Neuronal stem cell (in vitro differentiated cells): ENCODE data around the gene COA8.

Experiments used
- DNase-seq: peaks from one replicate; pipeline ENCODE4 v3.0.0-alpha.2; 2013; ENCODE audit warnings: low spot score
- H2AFZ ChIP-seq: one replicate; pipeline ENCODE4 v1.6.1; 2013; ENCODE audit warnings: mild to moderate bottlenecking, low read length, inconsistent platforms
- H2AK5ac ChIP-seq: 2 replicates; pipeline ENCODE4 v1.6.1; 2013; ENCODE audit warnings: low read depth, mild to moderate bottlenecking, inconsistent platforms, low read length, moderate library complexity, mixed read lengths
- H2BK120ac ChIP-seq: 2 replicates; pipeline ENCODE4 v1.6.1; 2013; ENCODE audit warnings: low read depth, mild to moderate bottlenecking, inconsistent platforms, low read length, moderate library complexity, mixed read lengths
- H2BK12ac ChIP-seq: one replicate; pipeline ENCODE4 v1.6.1; 2013; ENCODE audit warnings: low read length, inconsistent platforms
- H2BK15ac ChIP-seq: 2 replicates; pipeline ENCODE4 v1.6.1; 2013; ENCODE audit warnings: mild to moderate bottlenecking, low read length, inconsistent platforms, mixed read lengths
- H2BK5ac ChIP-seq: one replicate; pipeline ENCODE4 v1.6.1; 2013; ENCODE audit warnings: inconsistent platforms, mild to moderate bottlenecking, low read length, moderate library complexity
- H3K14ac ChIP-seq: one replicate; pipeline ENCODE4 v1.6.1; 2013; ENCODE audit warnings: low read length, inconsistent platforms
- H3K18ac ChIP-seq: 2 replicates; pipeline ENCODE4 v1.6.1; 2013; ENCODE audit warnings: low read length, inconsistent platforms
- H3K23ac ChIP-seq: 2 replicates; pipeline ENCODE4 v1.6.1; 2013; ENCODE audit warnings: low read depth, mild to moderate bottlenecking, mixed read lengths, low read length, inconsistent platforms; ENCODE audit not compliant: poor library complexity
- H3K27ac ChIP-seq: replicated peaks from 3 replicates; pipeline ENCODE4 v1.5.1; 2013; ENCODE audit warnings: low read length, inconsistent platforms
- H3K27me3 ChIP-seq, 3 experiments: 2 replicates each; pipeline ENCODE4 v1.6.1; 2013; ENCODE audit warnings: low read length in 3 of 3, mild to moderate bottlenecking in 2 of 3, inconsistent platforms in 1 of 3, low read depth in 1 of 3, mixed read lengths in 1 of 3, moderate library complexity in 1 of 3; ENCODE audit not compliant: control insufficient read depth in 3 of 3, insufficient read depth in 3 of 3
- H3K36me3 ChIP-seq, 2 donors: replicated peaks in 1 of 2; 2 replicates each; pipeline ENCODE4 v1.6.1; 2013; ENCODE audit warnings: low read length in 2 of 2; ENCODE audit not compliant: control insufficient read depth in 2 of 2, insufficient read depth in 2 of 2
- H3K4ac ChIP-seq: 2 replicates; pipeline ENCODE4 v1.6.1; 2013; ENCODE audit warnings: inconsistent platforms, mild to moderate bottlenecking, low read length, moderate library complexity
- H3K4me1 ChIP-seq, 2 donors: 1 replicate in 1 of 2; 2 replicates in 1 of 2; pipeline ENCODE4 v1.6.1; 2013; ENCODE audit warnings: low read length in 2 of 2, low read depth in 1 of 2; ENCODE audit not compliant: control insufficient read depth in 2 of 2, insufficient read depth in 1 of 2
- H3K4me2 ChIP-seq: one replicate; pipeline ENCODE4 v1.6.1; 2013; ENCODE audit warnings: mild to moderate bottlenecking, low read length, inconsistent platforms; ENCODE audit not compliant: insufficient read depth, poor library complexity, severe bottlenecking
- H3K4me3 ChIP-seq, 2 donors: 2 replicates each; pipeline ENCODE4 v1.5.1; 2013; ENCODE audit warnings: low read length in 2 of 2, mild to moderate bottlenecking in 2 of 2, inconsistent platforms in 1 of 2, moderate library complexity in 1 of 2
- H3K79me1 ChIP-seq: one replicate; pipeline ENCODE4 v1.6.1; 2013; ENCODE audit warnings: low read depth, mild to moderate bottlenecking, inconsistent platforms, low read length, moderate library complexity
- H3K9ac ChIP-seq: one replicate; pipeline ENCODE4 v1.6.1; 2013; ENCODE audit warnings: mild to moderate bottlenecking, low read depth, low read length, inconsistent platforms; ENCODE audit not compliant: poor library complexity
- H3K9me3 ChIP-seq, 2 donors: replicated peaks in 1 of 2; 2 replicates each; pipeline versions ENCODE3 to v1.6.1; 2013; ENCODE audit warnings: low read length in 2 of 2, mild to moderate bottlenecking in 2 of 2, inconsistent platforms in 1 of 2, low read depth in 1 of 2, mixed read lengths in 1 of 2, moderate library complexity in 1 of 2; ENCODE audit not compliant: control insufficient read depth in 2 of 2, insufficient read depth in 1 of 2
- H4K8ac ChIP-seq: one replicate; pipeline ENCODE4 v1.6.1; 2013; ENCODE audit warnings: low read depth, mild to moderate bottlenecking, inconsistent platforms, low read length, moderate library complexity
- H4K91ac ChIP-seq: one replicate; pipeline ENCODE4 v1.6.1; 2013; ENCODE audit warnings: low read length, low read depth, mild to moderate bottlenecking, inconsistent platforms; ENCODE audit not compliant: poor library complexity
- WGBS, 2 donors: extraction: QIAGEN DNeasy Blood & Tissue Kit; methylation state at CpG; one replicate each; pipeline ENCODE4 v1.1.7; 2013; ENCODE audit warnings: missing lambda C conversion rate in 2 of 2, mixed read lengths in 1 of 2; ENCODE audit not compliant: insufficient read length in 2 of 2, insufficient replicate concordance in 1 of 2; ENCODE audit errors: extremely low coverage in 2 of 2; 5-methylcytosine and 5-hydroxymethylcytosine counted together

Gene COA8

DNA sequence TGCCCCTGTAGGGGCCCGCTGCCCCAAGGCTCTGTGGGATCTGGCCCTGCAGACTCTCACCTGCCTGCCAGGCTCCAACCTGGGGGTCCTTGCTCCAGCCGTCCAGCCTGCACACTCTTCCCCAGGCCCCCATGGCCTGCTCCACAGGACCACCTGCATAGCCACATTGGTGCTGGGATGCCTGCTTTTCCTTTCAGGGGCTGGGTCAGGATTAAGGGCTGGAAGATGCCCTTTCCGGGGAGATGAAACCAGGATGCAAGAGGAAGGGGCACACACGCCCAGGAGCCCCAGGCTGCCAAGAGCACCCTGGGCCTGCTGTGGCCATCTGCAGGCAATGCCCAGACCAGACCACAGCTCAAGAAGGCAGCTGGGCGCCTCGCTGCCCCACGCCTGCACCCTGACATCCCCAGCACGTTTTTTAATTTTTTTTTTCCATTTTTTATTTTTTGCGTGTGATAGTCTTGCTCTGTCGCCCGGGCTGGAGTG lies 15.3 kb upstream of the COA8 start:
- H3K4me3 ChIP-seq = no peak overlapping the region
- DNase-seq = no peak

DNA sequence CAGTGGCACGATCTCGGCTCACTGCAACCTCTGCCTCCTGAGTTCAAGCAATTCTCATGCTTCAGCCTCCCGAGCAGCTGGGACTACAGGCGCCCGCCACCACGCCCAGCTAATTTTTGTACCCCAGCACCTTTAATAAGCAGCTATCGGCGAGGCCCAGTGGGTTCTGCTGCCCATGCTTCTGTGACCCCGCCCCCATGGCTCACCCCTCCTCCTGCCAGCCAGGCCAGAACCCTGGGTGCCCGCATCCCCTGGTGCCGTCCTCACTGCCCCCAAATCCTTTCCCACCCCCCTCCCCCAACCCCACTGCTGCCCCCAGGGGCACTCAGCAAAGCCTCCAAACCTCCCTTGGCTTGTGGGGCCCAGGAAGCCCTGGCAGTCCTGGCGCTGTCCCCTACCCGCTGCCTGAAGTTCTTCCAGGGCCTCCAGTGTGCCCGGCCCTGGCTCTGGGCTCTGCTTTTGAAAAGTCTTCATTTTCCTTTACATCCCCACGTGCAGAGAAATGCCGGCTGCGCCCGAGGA lies 14.8 kb upstream of the COA8 start:
- no peak overlapping the region for H2BK120ac ChIP-seq
- no CpG with 5 or more reads among the region's 18 CpGs for WGBS, 2 donors
- H3K9me3 ChIP-seq = no peaks in the 10 kb centered on the region
- no peak overlapping the region for H3K14ac ChIP-seq
- peaks cover 23 to 43% of the 10 kb centered on the region in 2 donors for H3K4me1 ChIP-seq
- no peak for DNase-seq
- H4K91ac ChIP-seq = no peak overlapping the region
- H2BK15ac ChIP-seq = peak overlapping the region; percentile 37
- no peak overlapping the region for H3K18ac ChIP-seq
- no peak overlapping the region for H4K8ac ChIP-seq
- H2BK5ac ChIP-seq = no peak overlapping the region
- H2AK5ac ChIP-seq = peak overlapping the region; percentile 72
- no peak overlapping the region for H3K9ac ChIP-seq
- H3K4me2 ChIP-seq = no peak overlapping the region
- H3K23ac ChIP-seq = no peak overlapping the region
- H3K79me1 ChIP-seq = peaks cover 12% of the 10 kb centered on the region
- H2AFZ ChIP-seq = no peak overlapping the region
- H3K27me3 ChIP-seq = no peaks in the 10 kb centered on the region
- no peak overlapping the region for H2BK12ac ChIP-seq
- no peaks in the 10 kb centered on the region for H3K36me3 ChIP-seq
- no peak overlapping the region for H3K4me3 ChIP-seq
- H3K27ac ChIP-seq = no peak overlapping the region
- no peak overlapping the region for H3K4ac ChIP-seq

More for the DNA sequence above, 15.3 kb upstream of the COA8 start:
- H2AFZ ChIP-seq = no peak overlapping the region
- H3K79me1 ChIP-seq = peaks cover 12% of the 10 kb centered on the region
- H4K91ac ChIP-seq = peak overlapping the region; percentile 9
- peak overlapping the region; percentile 70 for H2BK15ac ChIP-seq
- peak overlapping the region; percentile 99 for H2AK5ac ChIP-seq
- H3K4me2 ChIP-seq = no peak overlapping the region
- peak overlapping the region; percentile 98 for H2BK5ac ChIP-seq
- no peak overlapping the region for H4K8ac ChIP-seq
- no peaks in the 10 kb centered on the region for H3K9me3 ChIP-seq
- WGBS, 2 donors = no CpG with 5 or more reads among the region's 11 CpGs
- H3K14ac ChIP-seq = no peak overlapping the region
- H3K4me1 ChIP-seq = peaks cover 24 to 46% of the 10 kb centered on the region in 2 donors
- peak overlapping the region; percentile 74 for H3K18ac ChIP-seq
- H2BK120ac ChIP-seq = peak overlapping the region; percentile 61
- H3K23ac ChIP-seq = no peak overlapping the region
- no peak overlapping the region for H3K4ac ChIP-seq
- no peaks in the 10 kb centered on the region for H3K36me3 ChIP-seq
- H3K9ac ChIP-seq = no peak overlapping the region
- no peak overlapping the region for H3K27ac ChIP-seq
- no peaks in the 10 kb centered on the region for H3K27me3 ChIP-seq
- peak overlapping the region; percentile 59 for H2BK12ac ChIP-seq

DNA sequence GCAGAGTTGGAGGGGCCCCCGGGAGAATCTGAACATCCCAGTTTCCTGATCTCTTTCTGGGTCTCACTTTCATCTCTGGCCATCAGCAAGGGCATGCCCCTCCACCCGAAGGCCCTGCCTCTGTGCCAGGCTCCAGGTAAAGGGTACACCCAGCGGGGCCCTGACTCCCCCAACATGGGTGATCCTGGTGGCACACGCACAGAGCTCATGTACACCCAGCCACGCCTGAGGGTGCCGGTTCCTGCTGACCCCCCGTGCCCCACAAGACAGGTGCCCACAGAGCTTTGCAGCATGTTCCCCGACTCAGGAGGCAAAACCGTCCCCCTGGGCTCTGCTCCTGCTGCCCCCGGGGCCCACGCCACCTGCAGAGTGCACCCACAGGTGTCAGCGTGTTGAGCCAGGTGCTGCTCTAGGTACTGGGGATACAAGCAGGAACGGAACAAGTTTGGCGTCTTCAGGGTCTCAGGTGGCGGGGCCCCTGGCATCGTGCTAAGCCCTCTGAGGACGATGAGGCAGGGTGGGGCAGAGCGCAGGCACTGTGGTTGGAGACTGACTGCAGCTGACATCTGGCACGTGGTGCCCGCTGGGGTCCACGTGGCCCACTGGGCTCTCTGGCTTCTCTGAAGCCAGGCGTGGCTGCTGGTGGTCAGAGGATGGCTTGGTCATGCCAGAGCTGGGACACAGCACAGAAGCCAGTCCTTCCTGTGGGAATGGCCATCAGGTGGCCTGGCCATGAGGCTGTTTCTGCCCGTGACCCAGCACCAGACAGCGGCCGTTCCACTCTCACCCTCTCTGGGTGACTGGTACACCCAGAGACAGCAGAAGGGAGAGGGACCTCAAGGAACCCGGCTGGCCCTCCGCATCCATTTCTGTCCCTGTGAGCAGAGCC lies 14.1 kb upstream of the COA8 start:
- no peak for DNase-seq

More for the DNA sequence above, 14.1 kb upstream of the COA8 start:
- peak overlapping the region; percentile 72 for H2AK5ac ChIP-seq
- peak overlapping the region; percentile 65 for H4K8ac ChIP-seq
- peak overlapping the region; percentile 55 for H3K18ac ChIP-seq
- no CpG with 5 or more reads among the region's 27 CpGs for WGBS, 2 donors
- H3K4me1 ChIP-seq = peaks cover 16 to 36% of the 10 kb centered on the region in 2 donors
- peak overlapping the region; percentile 96 for H2BK15ac ChIP-seq
- peak overlapping the region; percentile 65 for H3K23ac ChIP-seq
- no peaks in the 10 kb centered on the region for H3K36me3 ChIP-seq
- H2BK120ac ChIP-seq = peak overlapping the region; percentile 81
- no peaks in the 10 kb centered on the region for H3K9me3 ChIP-seq
- peak overlapping the region; percentile 94 for H2BK12ac ChIP-seq
- H3K14ac ChIP-seq = no peak overlapping the region
- no peaks in the 10 kb centered on the region for H3K27me3 ChIP-seq
- H3K79me1 ChIP-seq = peaks cover 11% of the 10 kb centered on the region
- H2AFZ ChIP-seq = no peak overlapping the region
- no peak overlapping the region for H3K27ac ChIP-seq
- H3K4ac ChIP-seq = peak overlapping the region; percentile 76
- no peak overlapping the region for H3K9ac ChIP-seq
- no peak overlapping the region for H3K4me3 ChIP-seq
- H2BK5ac ChIP-seq = peak overlapping the region; percentile 78
- no peak overlapping the region for H3K4me2 ChIP-seq
- H4K91ac ChIP-seq = peak overlapping the region; percentile 79
